Measurements from ENCODE around the gene RHOBTB1.
"Not testable (repeated sequence)": the region's sequence is repeated elsewhere in the genome, so short reads cannot be mapped to it uniquely, and the experiment has no call there.

Gene RHOBTB1

DNA sequence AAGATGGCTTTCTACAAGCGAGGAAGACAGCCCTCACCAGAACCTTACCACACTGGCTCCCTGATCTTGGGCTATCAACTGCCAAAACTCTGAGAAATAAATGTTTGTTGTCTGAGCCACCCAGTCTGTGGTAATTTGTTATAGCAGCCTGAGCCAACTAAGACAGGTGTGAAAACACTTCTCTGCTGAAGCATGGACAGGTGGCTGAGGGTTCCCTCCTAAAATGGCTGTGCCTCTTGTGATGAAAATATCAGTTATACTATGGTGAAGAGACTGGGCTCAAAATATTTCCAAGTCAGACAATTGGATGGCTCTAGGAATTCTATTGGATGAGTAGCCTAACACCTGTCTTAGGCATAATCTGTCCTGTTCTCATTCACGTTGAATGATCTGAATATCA lies 87.6 kb downstream of the RHOBTB1 start:
- peak in 1 of 2 experiments; percentile 20 for DNase-seq

DNA sequence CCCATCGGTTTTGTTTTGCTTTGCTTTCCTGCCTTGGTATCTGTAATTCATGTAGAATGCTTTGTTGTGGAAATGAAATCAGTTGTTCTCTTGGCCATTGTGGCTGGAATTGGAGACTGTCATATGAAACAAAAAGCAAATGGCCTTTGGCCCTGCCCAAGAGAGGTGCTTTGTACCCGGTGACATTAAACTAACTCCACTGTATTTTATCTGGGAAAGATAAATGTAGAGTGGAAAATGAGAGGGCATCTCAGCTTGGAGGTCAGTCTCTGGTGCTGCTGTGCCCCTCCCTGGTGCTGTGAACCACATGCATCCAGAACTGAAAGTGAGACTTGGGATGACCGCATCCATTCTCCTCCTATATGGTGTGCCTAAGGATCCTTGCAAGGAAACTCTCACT lies 90.3 kb downstream of the RHOBTB1 start:
- no peak for DNase-seq

- no peak for DNase-seq
Measured at GRCh38 chr10:60853107-60853506, 90.9 kb downstream of the RHOBTB1 start.

DNA sequence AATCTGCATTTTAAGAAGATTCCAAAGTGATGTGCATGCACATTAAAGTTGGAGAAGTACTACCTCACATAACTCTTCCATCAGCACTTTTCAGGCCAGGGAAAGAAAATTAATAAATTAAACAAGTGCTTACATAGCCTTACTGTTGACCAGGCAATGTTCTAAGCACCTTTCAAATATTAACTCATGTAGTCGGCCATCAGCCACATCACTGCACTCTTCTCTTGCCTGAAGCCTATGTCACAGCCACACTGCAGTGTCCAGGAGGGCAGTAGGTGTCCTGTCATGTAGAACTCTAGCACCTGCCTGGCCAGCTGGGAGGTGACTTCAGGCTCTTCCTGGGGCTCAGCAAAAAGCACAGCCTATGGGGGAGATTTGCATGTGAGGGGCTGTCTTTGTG lies 94.2 kb downstream of the RHOBTB1 start:
- no peak for DNase-seq

- DNase-seq = no peak
Measured at GRCh38 chr10:60849217-60849616, 94.8 kb downstream of the RHOBTB1 start.

DNA sequence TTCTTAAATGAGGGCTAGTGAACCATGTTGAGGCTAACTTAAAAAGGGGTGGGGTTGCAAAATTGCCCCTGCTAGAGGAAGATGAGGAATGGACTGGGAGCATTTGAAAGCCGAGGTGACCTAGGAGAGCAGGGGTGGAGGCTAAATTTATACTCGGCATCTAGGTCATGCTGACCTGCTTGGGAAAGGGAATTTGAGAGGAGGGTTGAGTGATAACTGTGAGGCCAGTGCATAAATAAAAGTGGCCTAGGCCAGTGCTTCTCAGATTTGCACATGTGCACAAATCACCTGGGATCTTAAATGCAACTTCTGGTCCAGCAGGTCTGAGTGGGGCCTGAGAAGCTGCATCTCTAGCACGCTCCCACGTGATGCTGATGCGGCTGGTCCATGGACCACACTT lies 95.3 kb downstream of the RHOBTB1 start:
- DNase-seq = no peak

GRCh38 chr10:60848126-60848525 lies 95.9 kb downstream of the RHOBTB1 start:
- no peak for DNase-seq

- DNase-seq = no peak
Measured at GRCh38 chr10:60846173-60846572, 97.8 kb downstream of the RHOBTB1 start.

DNA sequence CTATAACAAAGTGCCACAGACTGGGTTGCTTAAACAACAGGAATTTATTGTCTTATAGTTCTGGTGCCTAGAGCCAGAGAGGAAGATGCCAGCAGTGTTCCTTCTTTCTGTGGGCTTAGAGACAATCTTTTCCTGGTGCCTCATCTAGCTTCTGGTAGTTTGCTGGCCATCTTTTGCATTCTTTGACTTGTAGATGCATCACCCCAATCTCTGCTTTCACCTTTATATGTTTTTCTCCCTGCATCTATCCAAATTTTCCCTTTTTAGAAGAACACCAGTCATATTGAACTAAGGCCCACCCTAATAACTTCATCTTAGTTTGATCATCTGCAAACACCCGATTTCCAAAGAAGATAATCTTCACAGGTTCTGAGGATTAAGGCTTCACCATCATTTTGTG lies 98.9 kb downstream of the RHOBTB1 start:
- DNase-seq = no peak

DNA sequence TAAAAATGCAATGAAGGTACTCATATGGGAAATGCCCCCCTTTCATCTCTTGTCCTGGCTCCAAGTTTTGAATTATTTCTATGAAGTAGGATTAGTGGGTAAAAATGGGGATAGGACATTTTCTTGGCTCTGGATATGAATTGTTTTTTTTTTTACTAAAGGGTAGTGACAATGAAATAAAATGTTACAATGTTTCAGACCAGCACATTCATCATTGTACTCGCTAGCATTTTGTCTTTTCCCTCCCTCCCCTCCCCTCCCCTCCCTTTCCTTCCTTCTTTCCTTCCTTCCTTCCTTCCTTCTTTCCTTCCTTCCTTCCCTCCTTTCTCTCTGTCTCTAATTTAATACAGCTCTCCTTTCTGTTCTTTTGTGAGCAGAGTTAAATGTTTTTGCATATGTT lies 101.3 kb downstream of the RHOBTB1 start:
- no peak for DNase-seq

DNA sequence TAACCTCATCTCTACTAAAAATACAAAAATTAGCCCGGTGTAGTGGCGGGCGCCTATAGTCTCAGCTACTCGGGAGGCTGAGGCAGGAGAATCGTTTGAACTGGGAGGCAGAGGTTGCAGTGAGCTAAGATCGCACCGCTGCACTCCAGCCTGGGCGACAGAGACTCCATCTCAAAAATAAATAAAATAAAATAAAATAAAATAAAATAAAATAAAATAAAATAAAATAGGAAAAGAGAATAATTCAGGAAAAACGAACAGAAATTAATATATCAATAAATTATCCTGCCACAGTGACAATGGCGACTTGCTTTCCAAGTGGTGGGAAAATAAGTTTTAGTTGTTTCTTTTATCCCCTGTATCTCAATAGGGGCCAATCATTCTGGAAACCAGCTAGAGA lies 102.8 kb downstream of the RHOBTB1 start:
- not testable (repeated sequence) for DNase-seq

DNA sequence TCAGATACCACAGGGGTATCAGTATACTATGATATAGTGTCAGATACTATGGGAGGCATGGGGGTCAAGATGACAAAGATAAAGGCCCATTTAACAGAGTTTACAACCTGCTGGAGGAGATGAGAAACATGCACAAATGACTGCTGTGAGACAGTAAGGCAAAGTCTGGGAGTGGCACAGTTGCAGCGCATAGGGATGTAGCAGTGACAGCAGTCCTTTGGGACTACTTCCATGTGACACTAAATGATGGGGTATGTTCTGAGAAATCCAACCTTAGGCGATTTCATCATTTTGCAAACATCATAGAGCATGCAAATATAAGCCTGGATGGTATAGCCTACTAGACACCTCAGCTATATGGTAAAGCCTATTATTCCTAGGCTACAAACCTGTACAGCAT lies 108.9 kb downstream of the RHOBTB1 start:
- DNase-seq = no peak

DNA sequence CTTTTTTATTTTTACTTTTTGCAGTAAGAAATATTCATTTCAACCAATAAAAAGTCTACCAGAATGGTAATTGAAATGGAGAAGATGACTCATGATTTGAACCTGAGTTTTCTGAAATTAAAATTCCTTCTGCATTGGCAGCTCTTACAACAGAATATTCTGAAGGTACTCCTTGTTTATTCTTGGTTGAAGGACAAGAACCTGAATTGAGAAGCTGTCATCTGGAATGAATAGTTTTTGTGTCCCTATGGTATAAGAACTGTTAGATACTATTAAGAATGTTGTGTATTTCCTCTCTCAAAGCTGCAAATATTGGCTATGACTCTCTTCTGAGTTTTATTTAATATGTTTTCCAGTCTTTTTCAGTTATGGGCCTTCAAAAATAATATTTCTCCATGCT lies 109.6 kb downstream of the RHOBTB1 start:
- no peak for DNase-seq

DNA sequence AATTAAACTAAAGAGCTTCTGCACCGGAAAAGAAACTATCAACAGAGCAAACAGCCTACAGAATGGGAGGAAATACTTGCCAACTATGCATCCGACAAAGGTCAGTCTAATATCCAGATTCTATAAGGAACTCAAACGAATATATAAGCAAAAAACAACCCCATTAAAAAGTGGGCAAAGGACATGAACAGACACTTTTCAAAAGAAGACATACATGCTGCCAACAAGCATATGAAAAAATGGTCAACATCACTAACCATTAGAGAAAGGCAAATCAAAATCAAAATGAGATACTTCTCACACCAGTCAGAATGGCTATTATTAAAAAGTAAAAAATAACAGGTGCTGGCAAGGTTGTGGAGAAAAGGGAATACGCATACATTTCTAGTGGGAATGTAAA lies 111.8 kb downstream of the RHOBTB1 start:
- DNase-seq = not testable (repeated sequence)

- no peak for DNase-seq
Measured at GRCh38 chr10:60828489-60828852, 115.5 kb downstream of the RHOBTB1 start.

GRCh38 chr10:60827791-60828488 lies 116.0 kb downstream of the RHOBTB1 start:
- DNase-seq = no peak

DNA sequence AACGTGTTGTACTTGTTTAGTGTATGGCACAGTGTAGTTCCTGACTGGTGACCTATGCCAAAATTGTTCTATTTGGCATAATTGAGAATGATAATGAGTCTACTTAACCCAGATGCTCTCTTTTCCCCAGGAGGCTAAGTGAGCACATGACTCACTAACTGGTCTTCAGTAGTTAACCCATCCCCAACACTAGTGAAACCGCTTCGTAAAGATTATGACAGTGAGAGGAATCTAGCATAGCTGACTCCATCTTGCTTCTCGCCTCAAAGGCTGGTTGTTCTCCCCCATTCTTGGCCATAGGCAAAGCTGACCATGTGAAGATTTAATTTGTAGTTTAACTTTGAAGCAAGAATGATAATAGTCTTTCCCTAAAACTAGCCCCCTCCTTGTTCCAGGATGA lies 118.5 kb downstream of the RHOBTB1 start:
- no peak for DNase-seq

DNA sequence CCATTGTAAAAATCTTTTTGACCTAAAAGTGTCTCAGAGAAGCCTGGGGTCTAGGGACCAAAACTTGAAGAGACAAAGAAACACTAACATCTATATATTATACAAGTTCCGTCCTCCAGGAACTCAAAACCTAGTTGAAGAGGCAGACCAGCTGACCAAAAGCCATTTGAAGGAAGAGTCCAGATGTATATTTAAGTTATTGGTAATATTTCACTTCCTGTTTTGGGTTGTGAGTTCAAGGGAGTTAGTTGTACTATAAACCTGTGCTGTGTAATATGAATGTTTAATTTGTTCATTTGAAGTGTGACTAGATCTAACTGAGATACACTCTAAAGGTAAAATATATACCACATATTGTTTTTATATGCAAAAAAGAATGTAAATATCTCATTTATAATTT lies 120.7 kb downstream of the RHOBTB1 start:
- no peak for DNase-seq

DNA sequence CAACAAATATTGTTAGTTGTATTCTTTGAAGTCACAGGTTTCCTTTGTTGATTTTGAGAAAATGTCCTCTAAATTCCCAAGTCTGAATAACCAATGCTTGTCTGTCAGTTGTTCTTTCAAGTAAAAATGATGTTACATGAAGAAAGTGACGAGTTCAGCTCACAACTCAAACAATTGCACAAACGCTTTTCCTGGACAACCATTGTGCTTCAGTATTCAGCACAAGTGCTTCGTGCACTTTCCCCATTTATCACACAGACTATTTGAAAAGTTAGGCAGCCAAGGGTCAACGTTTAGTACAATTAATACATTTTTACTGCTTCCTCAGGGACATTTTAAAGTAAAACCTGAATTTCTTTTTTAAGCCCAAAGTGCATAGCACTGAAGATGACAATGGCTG lies 121.2 kb downstream of the RHOBTB1 start:
- no peak for DNase-seq

- no peak for DNase-seq
Measured at GRCh38 chr10:60821656-60822055, 122.3 kb downstream of the RHOBTB1 start.

DNA sequence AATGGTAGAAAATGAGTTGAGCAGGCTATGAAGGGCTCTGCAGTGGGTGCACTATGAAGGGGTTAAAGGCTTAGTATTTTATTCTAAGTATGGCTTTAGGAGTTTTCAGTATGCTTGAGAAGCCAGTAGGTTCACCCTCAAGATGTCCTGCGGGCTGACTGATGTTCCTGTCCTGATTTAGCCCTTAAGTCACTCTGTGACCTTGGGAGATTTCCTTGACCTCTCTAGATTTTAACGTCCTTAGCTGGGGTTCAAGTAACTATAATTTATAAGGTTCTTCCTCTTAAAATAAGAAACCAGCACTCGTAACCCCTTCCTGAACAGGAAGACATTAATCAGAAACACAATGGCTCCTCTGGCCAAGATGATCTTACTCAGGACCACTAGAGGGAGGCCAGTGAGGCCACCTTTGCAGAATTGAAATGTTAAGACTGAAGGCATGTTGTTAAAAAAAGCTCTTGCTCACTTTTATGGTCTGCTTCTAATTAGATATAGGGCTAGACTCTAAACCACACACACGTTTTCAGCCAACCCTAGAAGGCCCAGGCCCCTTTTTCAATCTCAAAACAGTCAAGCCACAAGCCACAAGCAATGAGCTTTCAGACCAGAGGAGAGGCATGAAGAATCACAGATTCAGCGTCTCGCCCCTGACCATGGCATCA lies 123.8 kb downstream of the RHOBTB1 start:
- DNase-seq = no peak

Measured in SHP77 (cell line).